Esophagus squamous epithelium (tissue), 5 donors: ENCODE results near the gene WFIKKN1. TPM values are rescaled to one million over a fixed set of nuclear protein-coding genes. Genes with fewer than 3 reads are reported as not detected.

Experiments used
- DNase-seq: peaks from one replicate; lab custom pipeline; 2025; lab: John Stamatoyannopoulos, UW
- H3K27ac ChIP-seq, 4 donors: fragments of 200-600 bp; sonication (generic); one replicate each; pipeline ENCODE4 v1.5.1; 2016 to 2019; ENCODE audit warnings: mild to moderate bottlenecking in 1 of 4
- H3K27me3 ChIP-seq, 4 donors: fragments of 200-600 bp; sonication (generic); 1 replicate in 3 of 4; 2 replicates in 1 of 4; pipeline versions ENCODE4 v1.5.1 to v1.6.0; 2017 to 2021; ENCODE audit warnings: antibody characterized with exemption in 1 of 4
- H3K36me3 ChIP-seq, 3 donors: fragments of 200-600 bp; sonication (generic); one replicate each; pipeline ENCODE4 v1.5.1; 2016 to 2019
- H3K4me1 ChIP-seq, 3 donors: fragments of 200-600 bp; sonication (generic); one replicate each; pipeline ENCODE4 v1.5.1; 2017 to 2019
- H3K4me3 ChIP-seq, 4 donors: fragments of 200-600 bp; sonication (generic); 1 replicate in 3 of 4; 2 replicates in 1 of 4; pipeline ENCODE4 v1.5.1; 2016 to 2019; ENCODE audit warnings: mild to moderate bottlenecking in 2 of 4, moderate library complexity in 1 of 4
- H3K9me3 ChIP-seq, 3 donors: fragments of 200-600 bp; sonication (generic); one replicate each; pipeline ENCODE4 v1.5.1; 2016 to 2019
- CTCF ChIP-seq, 6 experiments: fragments of 450-650 bp in 4 of 6; fragments of 200-600 bp in 2 of 6; sonication (generic) in 2 of 6; IDR thresholded peaks; one replicate each; pipeline ENCODE4 v1.5.1; 2016 to 2019; ENCODE audit warnings: antibody characterized with exemption in 6 of 6, mild to moderate bottlenecking in 4 of 6, moderate library complexity in 4 of 6
- POLR2A ChIP-seq, 4 donors: fragments of 450-650 bp; IDR thresholded peaks; one replicate each; pipeline ENCODE4 v1.6.1; 2017; ENCODE audit warnings: antibody characterized with exemption in 4 of 4, mild to moderate bottlenecking in 4 of 4, moderate library complexity in 3 of 4
- WGBS, 2 donors: methylation state at CpG; one replicate each; pipeline ENCODE4 v1.1.5; 2018; 5-methylcytosine and 5-hydroxymethylcytosine counted together
- intact Hi-C: fragments of 100-400 bp; cut with DNase I; formaldehyde crosslinking; loops from one replicate; pipeline ENCODE4 v1.15.0; 2022
- total RNA-seq, 4 donors: library from RNA; depleted of rRNA; stranded (reverse); fragments of >200 nt; gene quantifications; one replicate each; pipeline ENCODE4 v1.1.0, GENCODE V29; 2016
- donor health status: DM: yes; HTN: yes; CAD: no.

Gene WFIKKN1, protein sequence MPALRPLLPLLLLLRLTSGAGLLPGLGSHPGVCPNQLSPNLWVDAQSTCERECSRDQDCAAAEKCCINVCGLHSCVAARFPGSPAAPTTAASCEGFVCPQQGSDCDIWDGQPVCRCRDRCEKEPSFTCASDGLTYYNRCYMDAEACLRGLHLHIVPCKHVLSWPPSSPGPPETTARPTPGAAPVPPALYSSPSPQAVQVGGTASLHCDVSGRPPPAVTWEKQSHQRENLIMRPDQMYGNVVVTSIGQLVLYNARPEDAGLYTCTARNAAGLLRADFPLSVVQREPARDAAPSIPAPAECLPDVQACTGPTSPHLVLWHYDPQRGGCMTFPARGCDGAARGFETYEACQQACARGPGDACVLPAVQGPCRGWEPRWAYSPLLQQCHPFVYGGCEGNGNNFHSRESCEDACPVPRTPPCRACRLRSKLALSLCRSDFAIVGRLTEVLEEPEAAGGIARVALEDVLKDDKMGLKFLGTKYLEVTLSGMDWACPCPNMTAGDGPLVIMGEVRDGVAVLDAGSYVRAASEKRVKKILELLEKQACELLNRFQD
- total RNA-seq = 1 to 10 TPM in 1 of 4 donors, under 1 TPM in 3; under 0.01 to 1.8 (median 0.29) TPM

DNA sequence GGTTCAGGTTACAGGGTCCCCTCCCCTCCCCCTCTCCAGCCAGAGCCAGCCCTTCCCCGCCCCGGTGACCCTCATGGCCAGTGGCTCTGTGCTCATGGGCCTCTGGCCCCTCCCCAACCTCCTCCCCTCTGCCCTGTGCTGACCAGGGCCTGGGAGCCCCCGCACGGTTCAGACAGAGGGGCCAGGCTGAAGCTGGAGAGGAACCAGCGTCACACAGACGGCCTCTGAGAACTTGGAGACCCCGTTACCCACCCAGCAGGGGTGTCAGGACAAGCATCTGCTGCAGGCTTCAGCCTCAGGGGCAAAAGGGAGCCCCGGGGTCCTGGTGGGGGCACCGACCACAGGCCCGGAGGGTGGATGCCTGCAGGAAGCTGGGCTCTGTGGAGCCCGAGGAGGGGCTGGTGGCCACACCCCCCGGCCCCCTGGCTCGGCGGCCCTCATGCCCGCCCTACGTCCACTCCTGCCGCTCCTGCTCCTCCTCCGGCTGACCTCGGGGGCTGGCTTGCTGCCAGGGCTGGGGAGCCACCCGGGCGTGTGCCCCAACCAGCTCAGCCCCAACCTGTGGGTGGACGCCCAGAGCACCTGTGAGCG lies at the start of gene WFIKKN1:
WFIKKN1 (plus strand) TSS at position 171 of the 591 bp plus-strand sequence; CDS start at position 440, 269 bp downstream.
- 0% methylated on average over 2 of the region's 23 CpGs; no CpG with 5 or more reads in 1 of the 2 donors for WGBS, 2 donors
- no peak for DNase-seq
- TF ChIP-seq POLR2A (IDR thresholded peaks at IDR 0.05) = no peak
- TF ChIP-seq CTCF (IDR thresholded peaks at IDR 0.05) = no peak
- H3K36me3 ChIP-seq = peaks cover 9 to 64% (median 15%) of the 10 kb centered on the region in 3 donors
- no peaks in the 10 kb centered on the region for H3K27me3 ChIP-seq
- intact Hi-C loops = no loop called here
- no peak within 1 kb of the TSS for H3K27ac ChIP-seq
- H3K4me1 ChIP-seq = peaks cover 32 to 59% (median 40%) of the 10 kb centered on the region in 3 donors
- no peak within 1 kb of the TSS for H3K4me3 ChIP-seq
- H3K9me3 ChIP-seq = no peaks in the 10 kb centered on the region

- no peak for DNase-seq
- peaks cover 0 to 9% (median 0%) of the 10 kb centered on the region in 3 donors for H3K36me3 ChIP-seq
- intact Hi-C loops = loop anchor here (10.0 kb wide), 1 partner anchor 83 kb away; the partner anchor contains the start of gene RHOT2
- no peaks in the 10 kb centered on the region for H3K9me3 ChIP-seq
- WGBS, 2 donors = no CpG with 5 or more reads among the region's 18 CpGs
- no peak overlapping the region for H3K27ac ChIP-seq
- peaks cover 0 to 6% (median 0%) of the 10 kb centered on the region in 4 donors for H3K27me3 ChIP-seq
- peaks cover 8 to 41% (median 9%) of the 10 kb centered on the region in 3 donors for H3K4me1 ChIP-seq
- TF ChIP-seq CTCF (IDR thresholded peaks at IDR 0.05) (no peak), POLR2A (IDR thresholded peaks at IDR 0.05) (no peak)
- no peak overlapping the region for H3K4me3 ChIP-seq
Observed at GRCh38 chr16:582218-582613, 48.6 kb upstream of the WFIKKN1 start.

- DNase-seq = no peak
- Histone ChIP-seq H3K9me3 (no peaks in the 10 kb centered on the region), H3K27me3 (peaks cover 0 to 6% (median 0%) of the 10 kb centered on the region in 4 donors), H3K36me3 (peaks cover 0 to 9% (median 0%) of the 10 kb centered on the region in 3 donors), H3K27ac (no peak overlapping the region), H3K4me1 (peaks cover 14 to 46% (median 14%) of the 10 kb centered on the region in 3 donors), H3K4me3 (no peak overlapping the region)
- no peak for TF ChIP-seq CTCF (IDR thresholded peaks at IDR 0.05)
- no peak for TF ChIP-seq POLR2A (IDR thresholded peaks at IDR 0.05)
- WGBS, 2 donors = 82 to 87% methylated on average over 3 of the region's 21 CpGs
- intact Hi-C loops = loop anchor here (10.0 kb wide), 1 partner anchor 82 kb away; the partner anchor contains the start of gene RHOT2
Observed at GRCh38 chr16:582614-583331, 48.0 kb upstream of the WFIKKN1 start.

- H3K4me1 ChIP-seq = peaks cover 21 to 52% (median 21%) of the 10 kb centered on the region in 3 donors
- no peak for DNase-seq
- 80 to 86% methylated on average over 1 to 5 of the region's 16 CpGs for WGBS, 2 donors
Observed at GRCh38 chr16:583470-583814, 47.3 kb upstream of the WFIKKN1 start.

More at GRCh38 chr16:583470-583814, 47.3 kb upstream of the WFIKKN1 start:
- H3K9me3 ChIP-seq = no peaks in the 10 kb centered on the region
- no peak overlapping the region for H3K27ac ChIP-seq
- H3K27me3 ChIP-seq = peaks cover 0 to 6% (median 0%) of the 10 kb centered on the region in 4 donors
- TF ChIP-seq POLR2A (IDR thresholded peaks at IDR 0.05) = no peak
- no peak for TF ChIP-seq CTCF (IDR thresholded peaks at IDR 0.05)
- intact Hi-C loops = loop anchor here (10.0 kb wide), 1 partner anchor 81 kb away; the partner anchor contains the start of gene RHOT2
- peaks cover 0 to 9% (median 0%) of the 10 kb centered on the region in 3 donors for H3K36me3 ChIP-seq
- no peak overlapping the region for H3K4me3 ChIP-seq
